ENCODE data around the gene SNX25.

The SNX25 gene

DNA sequence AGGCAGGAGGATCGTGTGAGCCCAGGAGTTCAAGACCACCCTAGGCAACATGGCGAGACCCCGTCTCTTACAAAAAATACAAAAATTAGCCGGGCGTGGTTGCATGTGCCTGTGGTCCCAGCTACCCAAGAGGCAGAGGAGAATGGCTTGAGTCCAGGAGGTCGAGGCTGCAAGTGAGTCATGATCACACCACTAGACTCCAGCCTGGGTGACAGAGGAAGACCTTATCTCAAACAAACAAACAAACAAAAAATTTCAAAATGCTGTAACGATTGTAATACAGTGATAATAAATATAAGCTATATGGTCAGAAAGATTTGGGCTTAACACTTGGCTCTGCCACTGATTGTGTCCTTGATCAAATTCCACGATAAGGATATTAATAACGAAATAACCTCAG lies 42.2 kb upstream of the SNX25 start:
- TF ChIP-seq ZNF76 (tag by site-specific recombination; IDR thresholded peaks at IDR 0.05; ENCODE audit: borderline replicate concordance, low read depth), result no peak
- TF ChIP-seq ZNF248 (tag by site-specific recombination; IDR thresholded peaks at IDR 0.05), result no peak
- TF ChIP-seq KLF16 (tag by site-specific recombination; IDR thresholded peaks at IDR 0.05), result no peak
- TF ChIP-seq MEIS1 (CRISPR knock-in tag; IDR thresholded peaks at IDR 0.05; ENCODE audit: borderline replicate concordance), result no peak
- TF ChIP-seq ZNF544 (tag by site-specific recombination; IDR thresholded peaks at IDR 0.05), result no peak
- no peak for TF ChIP-seq ZFP3 (tag by site-specific recombination; IDR thresholded peaks at IDR 0.05; ENCODE audit: low read depth)
- TF ChIP-seq HOXC10 (CRISPR knock-in tag; IDR thresholded peaks at IDR 0.05), result no peak
- TF ChIP-seq ZNF23 (tag by site-specific recombination; IDR thresholded peaks at IDR 0.05; ENCODE audit: borderline replicate concordance), result no peak
- TF ChIP-seq, protein P1, sequence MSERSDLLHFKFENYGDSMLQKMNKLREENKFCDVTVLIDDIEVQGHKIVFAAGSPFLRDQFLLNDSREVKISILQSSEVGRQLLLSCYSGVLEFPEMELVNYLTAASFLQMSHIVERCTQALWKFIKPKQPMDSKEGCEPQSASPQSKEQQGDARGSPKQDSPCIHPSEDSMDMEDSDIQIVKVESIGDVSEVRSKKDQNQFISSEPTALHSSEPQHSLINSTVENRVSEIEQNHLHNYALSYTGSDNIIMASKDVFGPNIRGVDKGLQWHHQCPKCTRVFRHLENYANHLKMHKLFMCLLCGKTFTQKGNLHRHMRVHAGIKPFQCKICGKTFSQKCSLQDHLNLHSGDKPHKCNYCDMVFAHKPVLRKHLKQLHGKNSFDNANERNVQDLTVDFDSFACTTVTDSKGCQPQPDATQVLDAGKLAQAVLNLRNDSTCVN (tag by site-specific recombination; optimal IDR thresholded peaks at IDR 0.05), result no peak
- TF ChIP-seq ZNF391 (tag by site-specific recombination; IDR thresholded peaks at IDR 0.05; ENCODE audit: borderline replicate concordance, low read depth), result no peak
- TF ChIP-seq, protein P2, sequence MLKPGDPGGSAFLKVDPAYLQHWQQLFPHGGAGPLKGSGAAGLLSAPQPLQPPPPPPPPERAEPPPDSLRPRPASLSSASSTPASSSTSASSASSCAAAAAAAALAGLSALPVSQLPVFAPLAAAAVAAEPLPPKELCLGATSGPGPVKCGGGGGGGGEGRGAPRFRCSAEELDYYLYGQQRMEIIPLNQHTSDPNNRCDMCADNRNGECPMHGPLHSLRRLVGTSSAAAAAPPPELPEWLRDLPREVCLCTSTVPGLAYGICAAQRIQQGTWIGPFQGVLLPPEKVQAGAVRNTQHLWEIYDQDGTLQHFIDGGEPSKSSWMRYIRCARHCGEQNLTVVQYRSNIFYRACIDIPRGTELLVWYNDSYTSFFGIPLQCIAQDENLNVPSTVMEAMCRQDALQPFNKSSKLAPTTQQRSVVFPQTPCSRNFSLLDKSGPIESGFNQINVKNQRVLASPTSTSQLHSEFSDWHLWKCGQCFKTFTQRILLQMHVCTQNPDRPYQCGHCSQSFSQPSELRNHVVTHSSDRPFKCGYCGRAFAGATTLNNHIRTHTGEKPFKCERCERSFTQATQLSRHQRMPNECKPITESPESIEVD (tag by site-specific recombination; IDR thresholded peaks at IDR 0.05), result no peak
- TF ChIP-seq ZNF792 (tag by site-specific recombination; IDR thresholded peaks at IDR 0.05), result no peak
- no peak for TF ChIP-seq GLIS2 (tag by site-specific recombination; IDR thresholded peaks at IDR 0.05)
- no peak for TF ChIP-seq ZNF239 (tag by site-specific recombination; IDR thresholded peaks at IDR 0.05)
- TF ChIP-seq, protein P3, sequence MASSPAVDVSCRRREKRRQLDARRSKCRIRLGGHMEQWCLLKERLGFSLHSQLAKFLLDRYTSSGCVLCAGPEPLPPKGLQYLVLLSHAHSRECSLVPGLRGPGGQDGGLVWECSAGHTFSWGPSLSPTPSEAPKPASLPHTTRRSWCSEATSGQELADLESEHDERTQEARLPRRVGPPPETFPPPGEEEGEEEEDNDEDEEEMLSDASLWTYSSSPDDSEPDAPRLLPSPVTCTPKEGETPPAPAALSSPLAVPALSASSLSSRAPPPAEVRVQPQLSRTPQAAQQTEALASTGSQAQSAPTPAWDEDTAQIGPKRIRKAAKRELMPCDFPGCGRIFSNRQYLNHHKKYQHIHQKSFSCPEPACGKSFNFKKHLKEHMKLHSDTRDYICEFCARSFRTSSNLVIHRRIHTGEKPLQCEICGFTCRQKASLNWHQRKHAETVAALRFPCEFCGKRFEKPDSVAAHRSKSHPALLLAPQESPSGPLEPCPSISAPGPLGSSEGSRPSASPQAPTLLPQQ (tag by site-specific recombination; IDR thresholded peaks at IDR 0.05), result no peak
- TF ChIP-seq ZNF354C (tag by site-specific recombination; IDR thresholded peaks at IDR 0.05; ENCODE audit: borderline replicate concordance, low read depth), result no peak
- TF ChIP-seq ZFHX2 (tag by site-specific recombination; conservative IDR thresholded peaks at IDR 0.05), result no peak
- TF ChIP-seq ZNF140 (tag by site-specific recombination; IDR thresholded peaks at IDR 0.05), result no peak
- TF ChIP-seq, protein P4, sequence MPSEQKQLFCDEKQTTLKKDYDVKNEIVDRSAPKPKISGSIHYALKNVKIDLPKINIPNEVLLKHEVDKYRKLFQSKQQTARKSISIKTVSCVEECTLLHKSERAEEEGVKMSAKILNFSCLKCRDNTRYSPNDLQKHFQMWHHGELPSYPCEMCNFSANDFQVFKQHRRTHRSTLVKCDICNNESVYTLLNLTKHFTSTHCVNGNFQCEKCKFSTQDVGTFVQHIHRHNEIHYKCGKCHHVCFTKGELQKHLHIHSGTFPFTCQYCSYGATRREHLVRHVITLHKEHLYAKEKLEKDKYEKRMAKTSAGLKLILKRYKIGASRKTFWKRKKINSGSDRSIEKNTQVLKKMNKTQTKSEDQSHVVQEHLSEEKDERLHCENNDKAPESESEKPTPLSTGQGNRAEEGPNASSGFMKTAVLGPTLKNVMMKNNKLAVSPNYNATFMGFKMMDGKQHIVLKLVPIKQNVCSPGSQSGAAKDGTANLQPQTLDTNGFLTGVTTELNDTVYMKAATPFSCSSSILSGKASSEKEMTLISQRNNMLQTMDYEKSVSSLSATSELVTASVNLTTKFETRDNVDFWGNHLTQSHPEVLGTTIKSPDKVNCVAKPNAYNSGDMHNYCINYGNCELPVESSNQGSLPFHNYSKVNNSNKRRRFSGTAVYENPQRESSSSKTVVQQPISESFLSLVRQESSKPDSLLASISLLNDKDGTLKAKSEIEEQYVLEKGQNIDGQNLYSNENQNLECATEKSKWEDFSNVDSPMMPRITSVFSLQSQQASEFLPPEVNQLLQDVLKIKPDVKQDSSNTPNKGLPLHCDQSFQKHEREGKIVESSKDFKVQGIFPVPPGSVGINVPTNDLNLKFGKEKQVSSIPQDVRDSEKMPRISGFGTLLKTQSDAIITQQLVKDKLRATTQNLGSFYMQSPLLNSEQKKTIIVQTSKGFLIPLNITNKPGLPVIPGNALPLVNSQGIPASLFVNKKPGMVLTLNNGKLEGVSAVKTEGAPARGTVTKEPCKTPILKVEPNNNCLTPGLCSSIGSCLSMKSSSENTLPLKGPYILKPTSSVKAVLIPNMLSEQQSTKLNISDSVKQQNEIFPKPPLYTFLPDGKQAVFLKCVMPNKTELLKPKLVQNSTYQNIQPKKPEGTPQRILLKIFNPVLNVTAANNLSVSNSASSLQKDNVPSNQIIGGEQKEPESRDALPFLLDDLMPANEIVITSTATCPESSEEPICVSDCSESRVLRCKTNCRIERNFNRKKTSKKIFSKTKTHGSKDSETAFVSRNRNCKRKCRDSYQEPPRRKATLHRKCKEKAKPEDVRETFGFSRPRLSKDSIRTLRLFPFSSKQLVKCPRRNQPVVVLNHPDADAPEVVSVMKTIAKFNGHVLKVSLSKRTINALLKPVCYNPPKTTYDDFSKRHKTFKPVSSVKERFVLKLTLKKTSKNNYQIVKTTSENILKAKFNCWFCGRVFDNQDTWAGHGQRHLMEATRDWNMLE (tag by site-specific recombination; conservative IDR thresholded peaks at IDR 0.05; ENCODE audit: low read depth), result no peak
- H3K4me1 ChIP-seq (ENCODE audit: control insufficient read depth, insufficient read depth, low read length), result no peaks in the 10 kb centered on the region
- ChIA-PET POLR2A (no interaction called here), CTCF (interaction anchor here (0.6 to 0.7 kb wide), 2 partner anchors 18 to 1368 kb away, joined by 3 read pairs; no protein-coding TSS in a partner anchor)
- H3K9me3 ChIP-seq (ENCODE audit: control insufficient read depth, insufficient read depth, low read depth, low read length), result no peaks in the 10 kb centered on the region
- no peak overlapping the region for H3K4me3 ChIP-seq (ENCODE audit: low read depth, low read length)
- no peak overlapping the region for H3K27ac ChIP-seq (ENCODE audit: extremely low read depth, low read depth, low read length)
- peaks cover 3 to 26% of the 10 kb centered on the region in 2 experiments; a peak in 2 of 3 replicates for H3K36me3 ChIP-seq (ENCODE audit: control insufficient read depth in 2 of 2, insufficient read depth in 1 of 2, low read length in 2 of 2)
